Measurements from ENCODE around the gene PAK5. TPM values are rescaled to one million over a fixed set of nuclear protein-coding genes. Genes with fewer than 3 reads are reported as not detected.
A peak's percentile ranks its signal among the peaks of the same experiment; 100 is the strongest.

The PAK5 gene
- total and polyA plus RNA-seq, 2 experiments from 2014 or later = not detected

DNA sequence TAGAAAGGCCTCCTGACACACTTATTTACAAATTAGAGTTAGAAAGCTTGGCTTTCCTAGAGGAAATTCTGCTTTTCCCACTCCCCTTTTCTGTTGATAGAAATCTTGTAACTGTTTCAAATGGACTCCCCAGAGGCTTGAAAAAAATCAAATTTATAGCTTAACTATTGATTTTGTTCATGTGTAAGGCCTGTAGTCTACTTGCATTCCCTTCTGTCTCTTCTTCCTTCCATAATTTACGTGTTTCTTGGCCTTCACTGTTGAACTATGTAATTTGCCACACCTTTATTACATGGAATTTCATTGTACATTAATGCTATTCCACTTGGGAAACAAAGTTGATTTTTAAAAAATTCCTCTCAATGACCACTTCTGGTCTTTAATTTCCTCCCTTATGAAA, 243.1 kb downstream of the PAK5 start:
- no peaks in the 10 kb centered on the region for H3K79me2 ChIP-seq (ENCODE audit: insufficient read depth)
- 11 to 14% methylated on average over 1 of the region's 1 CpG for WGBS, 2 experiments (ENCODE audit: low coverage in 1 of 2, low lambda C conversion rate in 2 of 2, missing lambda C conversion rate in 2 of 2)
- H3K36me3 ChIP-seq (ENCODE audit: low read depth) = no peaks in the 10 kb centered on the region
- H3K9me3 ChIP-seq (ENCODE audit: low read depth) = no peaks in the 10 kb centered on the region
- H3F3A ChIP-seq (ENCODE audit: insufficient read depth) = no peaks in the 10 kb centered on the region
- TF ChIP-seq EZH2phosphoT487 (IDR thresholded peaks at IDR 0.05; ENCODE audit: insufficient read depth, low read depth) (no peak), EZH2 (IDR thresholded peaks at IDR 0.05; ENCODE audit: insufficient read depth, poor library complexity, severe bottlenecking) (no peak)
- H3K27me3 ChIP-seq (replicated peaks; ENCODE audit: insufficient read depth) = peaks cover 16% of the 10 kb centered on the region
- H3K4me3 ChIP-seq = no peak overlapping the region
- H3K9me2 ChIP-seq (ENCODE audit: insufficient read depth) = no peaks in the 10 kb centered on the region
- DNase-seq = no peak
- H3K27ac ChIP-seq = no peak overlapping the region
- H2AFZ ChIP-seq = no peak overlapping the region
- no peak overlapping the region for H3K9ac ChIP-seq
- no peaks in the 10 kb centered on the region for H3K4me1 ChIP-seq (ENCODE audit: insufficient read depth)
- H4K20me1 ChIP-seq (ENCODE audit: insufficient read depth) = no peaks in the 10 kb centered on the region
- H3K4me2 ChIP-seq (ENCODE audit: unreplicated experiment) = no peak overlapping the region
- in situ Hi-C loops (cut with MboI) = no loop called here

DNA sequence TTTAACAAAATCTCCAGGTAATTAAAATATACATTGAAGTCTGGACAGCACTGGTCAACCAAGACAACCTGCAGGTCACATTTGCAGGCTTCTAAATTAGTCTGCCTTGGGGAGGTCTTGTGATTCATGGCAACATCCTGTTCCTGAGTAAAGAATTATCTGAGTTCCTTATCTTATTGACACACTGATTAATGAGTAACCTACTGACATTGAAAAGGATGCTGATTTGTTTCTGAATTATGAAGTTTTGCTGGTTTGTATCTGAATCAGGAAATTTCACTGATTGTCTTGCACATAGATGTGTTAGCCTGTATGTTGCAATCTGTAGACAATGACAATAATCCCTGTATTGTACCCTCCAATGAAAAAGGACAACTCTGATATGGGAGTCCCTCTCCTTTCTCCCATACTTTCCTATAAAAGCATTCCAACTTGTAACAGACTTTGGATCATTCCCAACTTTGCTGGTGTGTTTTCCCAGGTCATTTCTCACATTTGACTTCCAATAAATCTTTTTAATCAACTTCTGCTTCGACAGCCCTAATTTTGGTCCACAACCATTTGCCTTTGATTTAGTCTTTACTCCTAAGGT, 244.5 kb downstream of the PAK5 start:
- WGBS, 2 experiments (ENCODE audit: low coverage in 1 of 2, low lambda C conversion rate in 2 of 2, missing lambda C conversion rate in 2 of 2) = 12 to 32% methylated on average over 1 of the region's 1 CpG
- DNase-seq = no peak
- H3K4me2 ChIP-seq (ENCODE audit: unreplicated experiment) = no peak overlapping the region
- H3K79me2 ChIP-seq (ENCODE audit: insufficient read depth) = no peaks in the 10 kb centered on the region
- no peaks in the 10 kb centered on the region for H3K9me2 ChIP-seq (ENCODE audit: insufficient read depth)
- no peaks in the 10 kb centered on the region for H3F3A ChIP-seq (ENCODE audit: insufficient read depth)
- no peaks in the 10 kb centered on the region for H4K20me1 ChIP-seq (ENCODE audit: insufficient read depth)
- H3K27ac ChIP-seq = no peak overlapping the region
- in situ Hi-C loops (cut with MboI) = no loop called here
- peaks cover 11% of the 10 kb centered on the region for H3K27me3 ChIP-seq (replicated peaks; ENCODE audit: insufficient read depth)
- no peak overlapping the region for H3K9ac ChIP-seq
- H2AFZ ChIP-seq = no peak overlapping the region
- no peaks in the 10 kb centered on the region for H3K9me3 ChIP-seq (ENCODE audit: low read depth)
- no peak overlapping the region for H3K4me3 ChIP-seq
- no peaks in the 10 kb centered on the region for H3K36me3 ChIP-seq (ENCODE audit: low read depth)
- no peak for TF ChIP-seq EZH2phosphoT487 (IDR thresholded peaks at IDR 0.05; ENCODE audit: insufficient read depth, low read depth)
- TF ChIP-seq EZH2 (IDR thresholded peaks at IDR 0.05; ENCODE audit: insufficient read depth, poor library complexity, severe bottlenecking) = no peak
- H3K4me1 ChIP-seq (ENCODE audit: insufficient read depth) = no peaks in the 10 kb centered on the region

DNA sequence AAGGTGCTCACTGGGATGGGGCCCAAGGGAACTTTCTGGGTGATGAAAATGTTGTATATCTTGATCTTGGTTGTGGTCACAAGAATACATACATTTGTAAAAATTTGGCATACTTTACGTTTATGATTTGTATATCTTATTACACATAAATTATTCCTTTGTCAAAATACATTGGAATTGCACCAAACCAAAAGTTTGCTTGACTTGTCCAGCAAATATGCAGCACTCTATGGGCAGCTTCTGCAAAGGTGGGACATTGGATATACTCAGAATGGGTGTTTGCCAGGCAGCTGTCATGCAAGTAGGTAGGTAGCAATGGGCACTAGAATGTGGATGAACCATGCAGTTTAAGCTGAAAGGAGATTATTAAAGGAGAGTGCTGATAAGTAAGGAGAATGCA, 246.5 kb downstream of the PAK5 start:
- Histone ChIP-seq H3K27ac (no peak overlapping the region), H3K9me3 (ENCODE audit: low read depth) (no peaks in the 10 kb centered on the region), H3K79me2 (ENCODE audit: insufficient read depth) (no peaks in the 10 kb centered on the region), H3K36me3 (ENCODE audit: low read depth) (no peaks in the 10 kb centered on the region), H3K4me3 (no peak overlapping the region), H3K9ac (no peak overlapping the region), H2AFZ (no peak overlapping the region), H3K4me2 (ENCODE audit: unreplicated experiment) (no peak overlapping the region), H3K27me3 (replicated peaks; ENCODE audit: insufficient read depth) (peaks cover 11% of the 10 kb centered on the region), H3K4me1 (ENCODE audit: insufficient read depth) (no peaks in the 10 kb centered on the region), H3K9me2 (ENCODE audit: insufficient read depth) (no peaks in the 10 kb centered on the region), H4K20me1 (ENCODE audit: insufficient read depth) (no peaks in the 10 kb centered on the region), H3F3A (ENCODE audit: insufficient read depth) (no peaks in the 10 kb centered on the region)
- 0 to 2% methylated on average over 1 of the region's 1 CpG for WGBS, 2 experiments (ENCODE audit: low coverage in 1 of 2, low lambda C conversion rate in 2 of 2, missing lambda C conversion rate in 2 of 2)
- TF ChIP-seq EZH2 (IDR thresholded peaks at IDR 0.05; ENCODE audit: insufficient read depth, poor library complexity, severe bottlenecking) (no peak), EZH2phosphoT487 (IDR thresholded peaks at IDR 0.05; ENCODE audit: insufficient read depth, low read depth) (no peak)
- in situ Hi-C loops (cut with MboI) = no loop called here
- no peak for DNase-seq

DNA sequence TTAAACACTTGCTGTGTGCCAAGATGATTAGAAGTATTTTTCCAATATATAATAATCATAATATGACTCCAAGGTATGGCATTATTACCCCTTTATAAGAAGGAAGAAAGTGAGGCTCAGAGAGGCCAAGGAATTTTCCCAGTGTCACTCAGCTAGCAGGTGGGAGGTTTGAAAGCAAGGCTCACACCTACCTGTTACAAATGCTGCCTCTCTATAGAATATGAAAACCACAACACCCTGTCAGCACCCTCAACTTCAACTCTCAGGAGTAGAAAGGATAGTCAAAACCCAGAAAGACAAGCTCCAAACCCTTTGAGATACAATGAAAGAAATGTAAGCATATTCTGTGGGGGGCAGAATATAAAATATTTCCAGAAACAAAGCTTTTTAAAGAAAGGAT, 247.8 kb downstream of the PAK5 start:
- no peak overlapping the region for H3K4me3 ChIP-seq
- DNase-seq = no peak
- TF ChIP-seq EZH2phosphoT487 (IDR thresholded peaks at IDR 0.05; ENCODE audit: insufficient read depth, low read depth) (no peak), EZH2 (IDR thresholded peaks at IDR 0.05; ENCODE audit: insufficient read depth, poor library complexity, severe bottlenecking) (no peak)
- no peaks in the 10 kb centered on the region for H3K9me3 ChIP-seq (ENCODE audit: low read depth)
- no peaks in the 10 kb centered on the region for H3K4me1 ChIP-seq (ENCODE audit: insufficient read depth)
- no peaks in the 10 kb centered on the region for H3K79me2 ChIP-seq (ENCODE audit: insufficient read depth)
- H3K4me2 ChIP-seq (ENCODE audit: unreplicated experiment) = no peak overlapping the region
- H3F3A ChIP-seq (ENCODE audit: insufficient read depth) = no peaks in the 10 kb centered on the region
- in situ Hi-C loops (cut with MboI) = no loop called here
- peaks cover 11% of the 10 kb centered on the region for H3K27me3 ChIP-seq (replicated peaks; ENCODE audit: insufficient read depth)
- H3K27ac ChIP-seq = no peak overlapping the region
- H2AFZ ChIP-seq = no peak overlapping the region
- no peaks in the 10 kb centered on the region for H4K20me1 ChIP-seq (ENCODE audit: insufficient read depth)
- H3K9ac ChIP-seq = no peak overlapping the region
- no peaks in the 10 kb centered on the region for H3K9me2 ChIP-seq (ENCODE audit: insufficient read depth)
- H3K36me3 ChIP-seq (ENCODE audit: low read depth) = no peaks in the 10 kb centered on the region

DNA sequence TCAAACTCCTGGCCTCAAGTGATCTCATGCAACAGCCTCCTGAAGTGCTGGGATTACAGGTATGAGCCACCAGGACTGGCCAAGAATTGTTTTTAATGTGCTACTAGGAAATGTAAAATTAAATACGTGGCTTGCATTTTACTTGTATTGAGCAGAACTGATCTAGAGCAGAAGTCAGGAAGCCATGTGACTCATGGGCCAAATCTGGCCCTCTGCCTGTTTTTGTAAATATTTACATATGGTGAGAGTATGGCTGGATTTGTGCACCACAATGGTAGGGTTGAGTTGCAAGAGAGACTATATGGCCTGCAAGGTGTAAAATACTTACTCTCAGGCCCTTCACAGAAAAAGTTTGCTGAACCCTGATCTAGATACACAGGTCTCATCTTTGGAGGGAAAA, 248.7 kb downstream of the PAK5 start:
- H3K9me2 ChIP-seq (ENCODE audit: insufficient read depth) = no peaks in the 10 kb centered on the region
- no peak overlapping the region for H3K4me3 ChIP-seq
- H4K20me1 ChIP-seq (ENCODE audit: insufficient read depth) = no peaks in the 10 kb centered on the region
- H3K27ac ChIP-seq = no peak overlapping the region
- no peak overlapping the region for H2AFZ ChIP-seq
- H3K79me2 ChIP-seq (ENCODE audit: insufficient read depth) = no peaks in the 10 kb centered on the region
- no peaks in the 10 kb centered on the region for H3K4me1 ChIP-seq (ENCODE audit: insufficient read depth)
- no peak overlapping the region for H3K4me2 ChIP-seq (ENCODE audit: unreplicated experiment)
- H3K9me3 ChIP-seq (ENCODE audit: low read depth) = no peaks in the 10 kb centered on the region
- WGBS, 2 experiments (ENCODE audit: low coverage in 1 of 2, low lambda C conversion rate in 2 of 2, missing lambda C conversion rate in 2 of 2) = 43 to 52% methylated on average over 1 of the region's 1 CpG
- in situ Hi-C loops (cut with MboI) = no loop called here
- TF ChIP-seq EZH2 (IDR thresholded peaks at IDR 0.05; ENCODE audit: insufficient read depth, poor library complexity, severe bottlenecking) (no peak), EZH2phosphoT487 (IDR thresholded peaks at IDR 0.05; ENCODE audit: insufficient read depth, low read depth) (no peak)
- peaks cover 5% of the 10 kb centered on the region for H3K27me3 ChIP-seq (replicated peaks; ENCODE audit: insufficient read depth)
- H3K36me3 ChIP-seq (ENCODE audit: low read depth) = no peaks in the 10 kb centered on the region
- peak; percentile 17 for DNase-seq
- H3F3A ChIP-seq (ENCODE audit: insufficient read depth) = no peaks in the 10 kb centered on the region
- H3K9ac ChIP-seq = no peak overlapping the region

Data from GM23248 (cell line).